ENCODE data around the gene OGFRL1. TPM values are rescaled to one million over a fixed set of nuclear protein-coding genes. Genes with fewer than 3 reads are reported as not detected.

Gene OGFRL1
- total and polyA plus RNA-seq, 4 donors, result 0.71 to 9.3 (median 3.3) TPM

- DNase-seq (ENCODE audit: low spot score), result no peak
- no peak overlapping the region for H3K9ac ChIP-seq (ENCODE audit: low read depth in 1 of 2, low read length in 2 of 2)
- TF ChIP-seq ATF3 (IDR thresholded peaks at IDR 0.05) (no peak), RXRA (IDR thresholded peaks at IDR 0.05) (no peak), RAD21 (IDR thresholded peaks at IDR 0.05) (no peak), EGR1 (IDR thresholded peaks at IDR 0.05; ENCODE audit: low read depth in 2 of 2) (no peak), NR2F2 (IDR thresholded peaks at IDR 0.05) (no peak)
- no peaks in the 10 kb centered on the region for H3K27me3 ChIP-seq (ENCODE audit: control insufficient read depth in 4 of 4, insufficient read depth in 4 of 4, low read length in 3 of 4)
- H3K9me3 ChIP-seq (ENCODE audit: control insufficient read depth in 4 of 4, low read length in 3 of 4), result no peaks in the 10 kb centered on the region
- peaks cover 0 to 12% (median 6%) of the 10 kb centered on the region in 4 donors for H3K4me1 ChIP-seq (ENCODE audit: control insufficient read depth in 4 of 4, insufficient read depth in 4 of 4, low read length in 3 of 4)
- H3K27ac ChIP-seq (ENCODE audit: low read depth in 1 of 2, low read length in 2 of 2), result no peak overlapping the region
- H3K4me3 ChIP-seq (ENCODE audit: low read depth in 1 of 3, low read length in 3 of 3), result no peak overlapping the region
- H3K36me3 ChIP-seq (ENCODE audit: control insufficient read depth in 4 of 4, insufficient read depth in 3 of 4, low read depth in 1 of 4, low read length in 3 of 4), result no peaks in the 10 kb centered on the region
Measured at GRCh38 chr6:71284785-71285184, 3.8 kb upstream of the OGFRL1 start.

GRCh38 chr6:71287038-71287437, 1.6 kb upstream of the OGFRL1 start:
- Histone ChIP-seq H3K9ac (ENCODE audit: low read depth in 1 of 2, low read length in 2 of 2) (no peak overlapping the region), H3K27me3 (ENCODE audit: control insufficient read depth in 4 of 4, insufficient read depth in 4 of 4, low read length in 3 of 4) (no peaks in the 10 kb centered on the region), H3K27ac (ENCODE audit: low read depth in 1 of 2, low read length in 2 of 2) (peak overlapping the region; percentile 82 to 83), H3K36me3 (ENCODE audit: control insufficient read depth in 4 of 4, insufficient read depth in 3 of 4, low read depth in 1 of 4, low read length in 3 of 4) (no peaks in the 10 kb centered on the region), H3K9me3 (ENCODE audit: control insufficient read depth in 4 of 4, low read length in 3 of 4) (no peaks in the 10 kb centered on the region), H3K4me1 (ENCODE audit: control insufficient read depth in 4 of 4, insufficient read depth in 4 of 4, low read length in 3 of 4) (peaks cover 0 to 13% (median 6%) of the 10 kb centered on the region in 4 donors), H3K4me3 (ENCODE audit: low read depth in 1 of 3, low read length in 3 of 3) (no peak overlapping the region)
- DNase-seq (ENCODE audit: low spot score), result no peak
- no peak for TF ChIP-seq GABPA (IDR thresholded peaks at IDR 0.05 in 1 of 2, conservative IDR thresholded peaks at IDR 0.05 in 1 of 2)
- no peak for TF ChIP-seq SP1 (IDR thresholded peaks at IDR 0.05)
- TF ChIP-seq TAF1 (conservative IDR thresholded peaks at IDR 0.05), result no peak
- TF ChIP-seq REST (IDR thresholded peaks at IDR 0.05), result no peak
- TF ChIP-seq ZBTB33 (IDR thresholded peaks at IDR 0.05), result no peak
- TF ChIP-seq ATF3 (IDR thresholded peaks at IDR 0.05), result no peak
- TF ChIP-seq HNF4G (IDR thresholded peaks at IDR 0.05), result no peak
- TF ChIP-seq FOXA1 (IDR thresholded peaks at IDR 0.05), result no peak
- TF ChIP-seq RXRA (IDR thresholded peaks at IDR 0.05), result no peak
- no peak for TF ChIP-seq HNF4A (conservative IDR thresholded peaks at IDR 0.05)
- no peak for TF ChIP-seq NR2F2 (IDR thresholded peaks at IDR 0.05)
- 79% methylated on average over 7 of the region's 7 CpGs for WGBS

GRCh38 chr6:71287926-71288227, 734 bp upstream of the OGFRL1 start:
- 32% methylated on average over 5 of the region's 5 CpGs for WGBS
- peaks cover 0 to 13% (median 6%) of the 10 kb centered on the region in 4 donors for H3K4me1 ChIP-seq (ENCODE audit: control insufficient read depth in 4 of 4, insufficient read depth in 4 of 4, low read length in 3 of 4)
- peak overlapping the region; percentile 44 to 94 (median 75) for H3K4me3 ChIP-seq (ENCODE audit: low read depth in 1 of 3, low read length in 3 of 3)
- TF ChIP-seq EGR1 (IDR thresholded peaks at IDR 0.05; ENCODE audit: low read depth in 2 of 2) (no peak), ZBTB33 (IDR thresholded peaks at IDR 0.05) (no peak), RXRA (IDR thresholded peaks at IDR 0.05) (no peak), NR2F2 (IDR thresholded peaks at IDR 0.05) (no peak), FOXA2 (IDR thresholded peaks at IDR 0.05) (no peak), JUND (IDR thresholded peaks at IDR 0.05) (no peak), FOXA1 (IDR thresholded peaks at IDR 0.05) (no peak), GABPA (IDR thresholded peaks at IDR 0.05 in 1 of 2, conservative IDR thresholded peaks at IDR 0.05 in 1 of 2) (no peak), CTCF (IDR thresholded peaks at IDR 0.05; ENCODE audit: low read depth, low read length, missing input control) (no peak), HNF4A (conservative IDR thresholded peaks at IDR 0.05) (no peak), YY1 (IDR thresholded peaks at IDR 0.05) (no peak), SP1 (IDR thresholded peaks at IDR 0.05) (no peak), MAX (IDR thresholded peaks at IDR 0.05) (no peak), TAF1 (conservative IDR thresholded peaks at IDR 0.05) (no peak), RAD21 (IDR thresholded peaks at IDR 0.05) (no peak)

More at GRCh38 chr6:71287926-71288227, 734 bp upstream of the OGFRL1 start:
- no peaks in the 10 kb centered on the region for H3K27me3 ChIP-seq (ENCODE audit: control insufficient read depth in 4 of 4, insufficient read depth in 4 of 4, low read length in 3 of 4)
- no peak for DNase-seq (ENCODE audit: low spot score)
- H3K9ac ChIP-seq (ENCODE audit: low read depth in 1 of 2, low read length in 2 of 2), result peak overlapping the region in 1 of 2 donors; percentile 54
- H3K27ac ChIP-seq (ENCODE audit: low read depth in 1 of 2, low read length in 2 of 2), result peak overlapping the region; percentile 82 to 83
- H3K36me3 ChIP-seq (ENCODE audit: control insufficient read depth in 4 of 4, insufficient read depth in 3 of 4, low read depth in 1 of 4, low read length in 3 of 4), result no peaks in the 10 kb centered on the region
- no peaks in the 10 kb centered on the region for H3K9me3 ChIP-seq (ENCODE audit: control insufficient read depth in 4 of 4, low read length in 3 of 4)

All from liver (tissue), 9 donors.